GM18909 (cell line): ENCODE data around the gene DET1.
"Not testable (repeated sequence)": the region's sequence is repeated elsewhere in the genome, so short reads cannot be mapped to it uniquely, and the experiment has no call there.

Source experiments
- ATAC-seq: cut with Tn5 transposase; IDR thresholded peaks from one replicate; pipeline ENCODE4 v1.9.1; 2021; ENCODE audit warnings: mild to moderate bottlenecking; ENCODE audit not compliant: unreplicated experiment, poor library complexity

Gene DET1

GRCh38 chr15:88469321-88469720 is 77.2 kb downstream of the DET1 start:
- no peak for ATAC-seq

- not testable (repeated sequence) for ATAC-seq
Measured at GRCh38 chr15:88468721-88469120, 77.8 kb downstream of the DET1 start.

DNA sequence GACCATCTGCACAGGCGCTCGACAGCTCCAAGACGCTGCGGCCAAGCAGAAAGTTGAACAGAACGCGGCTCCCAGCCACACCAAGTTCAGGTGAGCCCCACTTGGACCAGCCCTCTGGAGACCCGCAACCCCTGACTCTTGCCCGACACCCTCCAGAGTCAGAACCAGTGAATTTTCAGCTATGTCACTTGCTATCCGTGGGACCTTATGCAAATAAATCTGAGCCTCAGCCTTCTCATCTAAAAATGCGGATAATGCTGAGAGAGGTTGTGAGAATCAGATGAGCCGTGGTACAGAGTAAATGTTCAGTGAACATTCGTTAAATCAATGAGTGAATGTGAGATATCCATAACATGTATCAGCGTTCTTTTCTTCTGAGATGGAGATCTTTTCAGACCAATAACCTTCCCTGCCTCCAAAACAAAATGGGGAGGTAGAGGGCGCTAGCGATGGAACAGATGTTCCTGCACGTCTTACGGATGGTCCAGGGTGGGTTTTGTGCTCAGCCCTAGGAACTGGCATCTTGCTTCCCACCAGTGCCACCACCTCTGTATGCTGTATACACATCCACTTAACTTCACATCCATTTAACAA is 78.4 kb downstream of the DET1 start:
- no peak for ATAC-seq

GRCh38 chr15:88467073-88467934 is 79.2 kb downstream of the DET1 start, which contains the start of the genes MRPL46 and MRPS11:
Gene MRPL46 (minus strand): TSS chr15:88467388. CDS start chr15:88467377, 11 bp downstream.
Gene MRPS11 (plus strand): TSS chr15:88467708. CDS start chr15:88467718, 10 bp downstream.
- ATAC-seq, result peak; percentile 89

DNA sequence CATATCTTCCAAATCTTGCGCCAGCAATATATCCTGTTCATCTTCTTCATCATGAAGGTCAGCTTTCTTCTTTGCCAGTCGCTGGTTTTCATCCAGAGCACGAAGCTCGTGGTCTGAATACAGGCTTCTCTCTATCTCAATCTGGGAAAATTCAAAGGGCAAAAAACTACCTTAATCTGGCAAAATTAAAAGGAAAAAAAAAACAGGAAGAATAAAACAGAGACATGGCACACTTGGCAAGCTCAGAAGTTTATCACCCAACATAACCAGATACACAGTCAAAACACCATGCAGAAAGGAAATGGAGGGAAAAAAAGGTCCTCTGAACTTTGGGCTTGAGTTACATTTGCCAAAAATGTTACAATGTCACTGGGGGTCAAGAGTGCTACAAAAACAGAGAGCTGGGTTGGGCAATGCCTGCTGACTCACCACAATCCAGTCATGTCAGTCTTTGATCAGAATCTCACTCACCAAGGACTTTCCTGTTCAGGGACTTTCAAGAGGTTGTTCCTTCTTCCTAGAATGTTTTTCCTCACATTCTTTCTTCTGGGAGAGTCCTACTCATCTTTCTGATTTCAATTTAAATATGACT is 80.8 kb downstream of the DET1 start:
- ATAC-seq, result no peak

DNA sequence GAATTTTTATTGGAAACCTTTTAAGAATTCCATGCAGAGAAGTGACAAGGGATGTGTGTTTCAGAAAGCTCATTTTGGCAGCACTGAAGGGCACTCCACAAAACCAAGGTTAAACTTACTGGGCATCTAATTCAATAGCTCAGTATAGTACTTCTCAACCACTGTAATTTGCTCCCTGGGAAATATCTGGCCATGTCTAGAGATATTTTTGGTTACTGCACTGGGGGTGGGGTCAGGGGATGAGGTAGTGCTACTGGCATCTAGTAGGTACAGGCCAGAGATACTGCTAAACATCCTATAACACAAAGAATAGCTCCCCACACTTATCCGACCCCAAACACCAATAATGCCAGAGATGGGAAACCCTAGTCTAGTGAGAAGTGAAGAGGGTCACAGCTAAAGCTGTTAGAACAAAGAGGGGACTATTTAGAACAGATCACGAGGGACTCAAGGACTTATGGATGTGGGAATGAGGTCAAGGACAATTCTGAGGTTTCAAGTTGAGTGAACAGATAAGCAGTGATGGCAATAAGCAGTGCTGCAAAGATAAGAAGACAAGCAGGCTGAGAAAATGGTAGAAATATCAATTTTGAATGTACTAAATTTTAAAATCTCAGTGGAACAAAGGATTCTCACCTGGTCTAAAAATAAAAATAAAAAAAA is 82.5 kb downstream of the DET1 start:
- ATAC-seq, result no peak
